NCI-H1092 (cell line): ENCODE data around the gene TTC9B.

ENCODE experiments used
- DNase-seq: peaks from one replicate; lab custom pipeline; 2025; lab: John Stamatoyannopoulos, UW

Gene TTC9B

GRCh38 chr19:40217934-40218890 lies at the start of gene TTC9B:
TTC9B (minus strand) TSS chr19:40218384; CDS start chr19:40218381, 3 bp downstream.
- DNase-seq, result no peak

GRCh38 chr19:40267601-40267997 lies 49.4 kb upstream of the TTC9B start:
- DNase-seq, result no peak

GRCh38 chr19:40266912-40267600 lies 48.9 kb upstream of the TTC9B start:
- no peak for DNase-seq

GRCh38 chr19:40266119-40266518 lies 47.9 kb upstream of the TTC9B start:
- peak; percentile 38 for DNase-seq

- DNase-seq, result no peak
These were observed 47.5 kb upstream of the TTC9B start for GRCh38 chr19:40265763-40266099.

GRCh38 chr19:40265055-40265762 lies 47.0 kb upstream of the TTC9B start:
- no peak for DNase-seq

- DNase-seq, result no peak
These were observed 46.3 kb upstream of the TTC9B start for GRCh38 chr19:40264314-40265054.

- DNase-seq, result no peak
These were observed 45.5 kb upstream of the TTC9B start for GRCh38 chr19:40263440-40264313.

- no peak for DNase-seq
These were observed 44.2 kb upstream of the TTC9B start for GRCh38 chr19:40262422-40262821.

GRCh38 chr19:40261631-40262030 lies 43.4 kb upstream of the TTC9B start:
- DNase-seq, result no peak

- no peak for DNase-seq
These were observed 38.9 kb upstream of the TTC9B start for GRCh38 chr19:40257096-40257517.

GRCh38 chr19:40256512-40256911 lies 38.3 kb upstream of the TTC9B start:
- DNase-seq, result no peak

- DNase-seq, result no peak
These were observed 37.5 kb upstream of the TTC9B start for GRCh38 chr19:40255619-40256166.

- no peak for DNase-seq
These were observed 36.7 kb upstream of the TTC9B start for GRCh38 chr19:40254714-40255418.

- DNase-seq, result no peak
These were observed 35.5 kb upstream of the TTC9B start for GRCh38 chr19:40253611-40254092.

- DNase-seq, result no peak
These were observed 34.2 kb upstream of the TTC9B start for GRCh38 chr19:40252395-40252794.

- DNase-seq, result no peak
These were observed 33.8 kb upstream of the TTC9B start for GRCh38 chr19:40251991-40252390.

- DNase-seq, result no peak
These were observed 33.1 kb upstream of the TTC9B start for GRCh38 chr19:40251244-40251643.

- DNase-seq, result no peak
These were observed 31.6 kb upstream of the TTC9B start for GRCh38 chr19:40249781-40250180.

GRCh38 chr19:40249201-40249600 lies 31.0 kb upstream of the TTC9B start:
- DNase-seq, result no peak
